Measurements from ENCODE around the gene ZNF514. TPM values are rescaled to one million over a fixed set of nuclear protein-coding genes. Genes with fewer than 3 reads are reported as not detected.

The ZNF514 gene
- total RNA-seq, 1 experiment from 2014 or later: 8.5 TPM

- no peak overlapping the region for H3K4me3 ChIP-seq (replicated peaks in 1 of 2; ENCODE audit: low read depth in 1 of 2, low read length in 2 of 2)
- BruUV-seq (replicated peaks): no TSS peak
- ATAC-seq (no peak), DNase-seq (ENCODE audit: low read depth, low spot score) (no peak)
- no peak overlapping the region for H3K4me2 ChIP-seq (ENCODE audit: low read length)
- no peak overlapping the region for H2AFZ ChIP-seq (ENCODE audit: low read depth, low read length, poor library complexity, severe bottlenecking)
- TF ChIP-seq EZH2 (IDR thresholded peaks at IDR 0.05) (no peak), SRF (IDR thresholded peaks at IDR 0.05; ENCODE audit: low read depth) (no peak), RAD21 (IDR thresholded peaks at IDR 0.05; ENCODE audit: low read depth) (no peak), FOSL1 (IDR thresholded peaks at IDR 0.05; ENCODE audit: low read depth) (no peak), CBX3 (IDR thresholded peaks at IDR 0.05; ENCODE audit: low read depth) (no peak), JUND (IDR thresholded peaks at IDR 0.05) (no peak), CTCF (IDR thresholded peaks at IDR 0.05 in 2 of 3, conservative IDR thresholded peaks at IDR 0.05 in 1 of 3; ENCODE audit: borderline replicate concordance in 1 of 3, insufficient read depth in 1 of 3, low read depth in 2 of 3, low read length in 2 of 3) (no peak), POLR2AphosphoS5 (IDR thresholded peaks at IDR 0.05; ENCODE audit: low read depth, low read length) (no peak), YY1 (IDR thresholded peaks at IDR 0.05; ENCODE audit: extremely low read depth, insufficient replicate concordance, low read depth, low read length) (no peak), ZFX (IDR thresholded peaks at IDR 0.05) (no peak)
- H3K79me2 ChIP-seq (ENCODE audit: insufficient read depth, low read length): peaks cover 30% of the 10 kb centered on the region
- no peaks in the 10 kb centered on the region for H3K9me2 ChIP-seq (ENCODE audit: insufficient read depth)
- RAD21 ChIA-PET (ENCODE audit: low non-redundant PET in 1 of 2, low total read pairs in 2 of 2, uncharacterized antibody in 2 of 2, unreplicated experiment in 2 of 2): interaction anchor here in 1 of 2 experiments (0.6 kb wide), 1 partner anchor 26 kb away, joined by 3 read pairs; no protein-coding TSS in a partner anchor
- peaks cover 60 to 62% of the 10 kb centered on the region in 2 experiments; a peak in 3 of 4 replicates for H3K36me3 ChIP-seq (ENCODE audit: control insufficient read depth in 1 of 2, insufficient read depth in 2 of 2, low read length in 2 of 2)
- H3K27me3 ChIP-seq (ENCODE audit: insufficient read depth, low read length): no peaks in the 10 kb centered on the region
- no peak overlapping the region for H3K9ac ChIP-seq (ENCODE audit: low read length)
- intact Hi-C loops (cut with micrococcal nuclease): no loop called here
- POLR2A ChIA-PET: no interaction called here
- no peaks in the 10 kb centered on the region for H3K9me3 ChIP-seq (ENCODE audit: control insufficient read depth in 1 of 2, insufficient read depth in 1 of 2, low read depth in 1 of 2, low read length in 2 of 2)
- no peaks in the 10 kb centered on the region for H3K4me1 ChIP-seq (ENCODE audit: control insufficient read depth in 1 of 2, insufficient read depth in 2 of 2, low read length in 2 of 2)
- CTCF ChIA-PET: no interaction called here
- H4K20me1 ChIP-seq (ENCODE audit: insufficient read depth): 0 out of 2 replicates have a peak, but pooled peaks cover 3% of the 10 kb centered on the region
- H3K27ac ChIP-seq (ENCODE audit: low read depth, low read length): no peak overlapping the region
Observed at GRCh38 chr2:95109260-95109659, 50.4 kb downstream of the ZNF514 start.

All from HCT116 (cell line).